Measurements from ENCODE around the gene EHD4.

DNA sequence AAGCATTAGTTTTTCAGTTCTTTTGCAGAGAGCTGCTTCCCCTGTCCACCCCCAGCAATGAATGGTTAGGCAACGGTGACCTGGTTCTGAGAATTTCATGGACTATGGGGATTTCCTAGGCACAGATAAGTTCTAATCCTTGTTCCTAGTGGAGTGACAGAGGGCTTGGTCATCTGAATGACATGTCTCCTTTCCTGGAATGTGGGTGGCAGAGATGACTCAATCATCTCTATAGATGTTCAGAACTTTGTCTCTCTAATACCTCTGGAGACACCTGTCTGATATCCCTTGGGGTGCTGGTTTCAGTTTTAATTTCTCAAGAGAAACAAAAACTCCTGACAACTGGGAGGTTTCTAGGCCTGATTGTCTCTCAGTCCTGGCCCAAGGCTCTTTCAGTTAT lies 38.1 kb upstream of the EHD4 start:
- no peak for TF ChIP-seq POLR2A (IDR thresholded peaks at IDR 0.05; ENCODE audit: low read length)
- no peak for TF ChIP-seq GATA1 (IDR thresholded peaks at IDR 0.05; ENCODE audit: low read depth, low read length)

Measured in erythroblast (primary cell).